NCI-H526 treated with DMSO at 0.1 percent for 48 hours (cell line): ENCODE results near the gene TNK2.
A peak's percentile ranks its signal among the peaks of the same experiment; 100 is the strongest.
"Not testable (repeated sequence)": the region's sequence is repeated elsewhere in the genome, so short reads cannot be mapped to it uniquely, and the experiment has no call there.

Experiments used
- DNase-seq: peaks from one replicate; lab custom pipeline; 2025; lab: John Stamatoyannopoulos, UW

The TNK2 gene

GRCh38 chr3:195916991-195917390 is 8.6 kb upstream of the TNK2 start:
- DNase-seq: no peak

- DNase-seq: no peak
These were observed 7.9 kb upstream of the TNK2 start for GRCh38 chr3:195916291-195916690.

GRCh38 chr3:195914648-195915473 is 6.5 kb upstream of the TNK2 start:
- DNase-seq: no peak

GRCh38 chr3:195914146-195914545 is 5.8 kb upstream of the TNK2 start:
- DNase-seq: not testable (repeated sequence)

GRCh38 chr3:195913382-195913781 is 5.0 kb upstream of the TNK2 start:
- DNase-seq: no peak

GRCh38 chr3:195911946-195912270 is 3.6 kb upstream of the TNK2 start:
- DNase-seq: no peak

GRCh38 chr3:195911041-195911945 is 2.9 kb upstream of the TNK2 start:
- no peak for DNase-seq

GRCh38 chr3:195910499-195910845 is 2.1 kb upstream of the TNK2 start:
- no peak for DNase-seq

- DNase-seq: peak; percentile 68
These were observed 1.5 kb upstream of the TNK2 start for GRCh38 chr3:195909644-195910498.

- DNase-seq: no peak
These were observed 587 bp upstream of the TNK2 start for GRCh38 chr3:195908694-195909581.

- DNase-seq: no peak
These were observed 742 bp downstream of the TNK2 start for GRCh38 chr3:195907684-195907933.

GRCh38 chr3:195906865-195907683 is 1.3 kb downstream of the TNK2 start:
- peak; percentile 55 for DNase-seq

- no peak for DNase-seq
These were observed 2.1 kb downstream of the TNK2 start for GRCh38 chr3:195905970-195906864.

GRCh38 chr3:195904368-195904767 is 4.0 kb downstream of the TNK2 start:
- no peak for DNase-seq

- DNase-seq: no peak
These were observed 4.4 kb downstream of the TNK2 start for GRCh38 chr3:195903950-195904290.

- DNase-seq: not testable (repeated sequence)
These were observed 5.7 kb downstream of the TNK2 start for GRCh38 chr3:195902634-195903033.

- not testable (repeated sequence) for DNase-seq
These were observed 6.3 kb downstream of the TNK2 start for GRCh38 chr3:195901836-195902585.

- DNase-seq: no peak
These were observed 7.7 kb downstream of the TNK2 start for GRCh38 chr3:195900436-195901355.
